K562 (cell line): ENCODE measurements around the gene CXCR6. TPM values are rescaled to one million over a fixed set of nuclear protein-coding genes. Genes with fewer than 3 reads are reported as not detected.

Experiments used
- C11orf30 ChIP-seq: fragments of 450-650 bp; IDR thresholded peaks from 2 replicates; pipeline ENCODE4 v1.6.1; 2016; ENCODE audit warnings: low read depth, mild to moderate bottlenecking
- FOXA3 ChIP-seq, 2 experiments: fragments of 450-650 bp in 1 of 2; sonication (generic) in 1 of 2; formaldehyde crosslinking; IDR thresholded peaks in 1 of 2; conservative IDR thresholded peaks in 1 of 2; 2 replicates each; pipeline versions ENCODE4 v1.4.0 to v1.8.0; 2020 to 2022; ENCODE audit warnings: mild to moderate bottlenecking in 2 of 2, missing genetic modification reagents in 1 of 2
- HNRNPL ChIP-seq: fragments of 200-400 bp; formaldehyde crosslinking; IDR thresholded peaks from 2 replicates; pipeline ENCODE4 v1.6.1; 2017; ENCODE audit warnings: low read depth, mild to moderate bottlenecking, low read length
- KDM5B ChIP-seq: fragments of 200-600 bp; sonication (generic); IDR thresholded peaks from 2 replicates; pipeline ENCODE4 v1.6.1; 2012; ENCODE audit warnings: low read depth, mild to moderate bottlenecking, moderate library complexity, low read length, control low read depth, inconsistent platforms; ENCODE audit not compliant: insufficient replicate concordance
- KLF10 ChIP-seq: fragments of 250-450 bp; sonication (Bioruptor Pico); IDR thresholded peaks from 2 replicates; pipeline ENCODE4 v1.6.1; 2021; ENCODE audit warnings: matching md5 sums
- NKRF ChIP-seq: fragments of 450-650 bp; IDR thresholded peaks from 2 replicates; pipeline ENCODE4 v1.6.1; 2016; ENCODE audit warnings: borderline replicate concordance
- NUFIP1 ChIP-seq: fragments of 450-650 bp; IDR thresholded peaks from 2 replicates; pipeline ENCODE4 v1.6.1; 2018; ENCODE audit not compliant: partially characterized antibody
- RBM17 ChIP-seq: fragments of 200-400 bp; formaldehyde crosslinking; IDR thresholded peaks from 2 replicates; pipeline ENCODE4 v1.6.1; 2017; ENCODE audit warnings: low read depth, mild to moderate bottlenecking, low read length, borderline replicate concordance
- RBM25 ChIP-seq: fragments of 200-400 bp; formaldehyde crosslinking; IDR thresholded peaks from 2 replicates; pipeline ENCODE4 v1.6.1; 2018; ENCODE audit warnings: low read length, low read depth, moderate library complexity; ENCODE audit not compliant: severe bottlenecking
- SP1 ChIP-seq: sonication (generic); formaldehyde crosslinking; IDR thresholded peaks from 2 replicates; pipeline ENCODE4 v1.8.1; 2022; ENCODE audit warnings: mild to moderate bottlenecking, missing genetic modification reagents
- ZNF124 ChIP-seq: sonication (generic); formaldehyde crosslinking; IDR thresholded peaks from 2 replicates; pipeline ENCODE4 v1.8.1; 2022; ENCODE audit warnings: missing genetic modification reagents
- ZNF239 ChIP-seq: fragments of 250-450 bp; sonication (Bioruptor Pico); IDR thresholded peaks from 2 replicates; pipeline ENCODE4 v1.4.0; 2020; ENCODE audit warnings: mild to moderate bottlenecking
- ZNF561 ChIP-seq: fragments of 450-650 bp; formaldehyde crosslinking; conservative IDR thresholded peaks from 2 replicates; pipeline ENCODE4 v1.4.0; 2020; ENCODE audit warnings: mild to moderate bottlenecking, moderate library complexity
- ZNF76 ChIP-seq: fragments of 250-450 bp; sonication (Bioruptor Pico); IDR thresholded peaks from 2 replicates; pipeline ENCODE4 v1.4.0; 2020; ENCODE audit warnings: mild to moderate bottlenecking, moderate library complexity, borderline replicate concordance
- polyA plus RNA-seq, 8 experiments: library from polyadenylated mRNA; depleted of rRNA in 4 of 8; stranded (reverse) in 5 of 8; unstranded in 3 of 8; fragments of >200 nt; fragmentation: Nextera tagmentation in 2 of 8; fragmentation: Illumina TruSeq in 1 of 8; extraction: Ambion mirVana in 2 of 8; extraction: Trizol in 1 of 8; gene quantifications; 2 replicates each; pipeline versions ENCODE4 v1.2.1 to v1.2.3, GENCODE V29; 2011 to 2014; ENCODE audit warnings: inconsistent platforms in 1 of 8, missing spikeins in 1 of 8
- total RNA-seq, 7 experiments: library from RNA; depleted of rRNA in 6 of 7; stranded (reverse); fragments of >200 nt in 6 of 7; fragmentation: Illumina TruSeq in 2 of 7; extraction: Trizol in 2 of 7; gene quantifications; 2 replicates each; pipeline versions ENCODE4 v1.2.1 to v1.2.3, GENCODE V29; 2011 to 2021; ENCODE audit warnings: low replicate concordance in 1 of 7
- TF ChIP-seq, protein P1 (sequence below): IDR thresholded peaks from 2 replicates; pipeline ENCODE4 v1.6.1; 2016; ENCODE audit warnings: missing genetic modification characterization, missing compliant biosample characterization
- TF ChIP-seq, protein P2 (sequence below): fragments of 450-650 bp; IDR thresholded peaks from 2 replicates; pipeline ENCODE4 v1.6.1; 2016; ENCODE audit warnings: low read depth, mild to moderate bottlenecking, moderate library complexity

Gene CXCR6
- total and polyA plus RNA-seq, 9 of the 15 experiments (the other 6 are each of a cell fraction or from before 2014, with no cell fraction given) = 0.28 TPM; not detected in 8

GRCh38 chr3:45995236-45996192 lies 52.2 kb downstream of the CXCR6 start, which contains the start of gene FYCO1 (continued):
- no peak for TF ChIP-seq C11orf30
- TF ChIP-seq, protein P1, sequence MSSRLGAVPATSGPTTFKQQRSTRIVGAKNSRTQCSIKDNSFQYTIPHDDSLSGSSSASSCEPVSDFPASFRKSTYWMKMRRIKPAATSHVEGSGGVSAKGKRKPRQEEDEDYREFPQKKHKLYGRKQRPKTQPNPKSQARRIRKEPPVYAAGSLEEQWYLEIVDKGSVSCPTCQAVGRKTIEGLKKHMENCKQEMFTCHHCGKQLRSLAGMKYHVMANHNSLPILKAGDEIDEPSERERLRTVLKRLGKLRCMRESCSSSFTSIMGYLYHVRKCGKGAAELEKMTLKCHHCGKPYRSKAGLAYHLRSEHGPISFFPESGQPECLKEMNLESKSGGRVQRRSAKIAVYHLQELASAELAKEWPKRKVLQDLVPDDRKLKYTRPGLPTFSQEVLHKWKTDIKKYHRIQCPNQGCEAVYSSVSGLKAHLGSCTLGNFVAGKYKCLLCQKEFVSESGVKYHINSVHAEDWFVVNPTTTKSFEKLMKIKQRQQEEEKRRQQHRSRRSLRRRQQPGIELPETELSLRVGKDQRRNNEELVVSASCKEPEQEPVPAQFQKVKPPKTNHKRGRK (tag) = no peak
- TF ChIP-seq, protein P2, sequence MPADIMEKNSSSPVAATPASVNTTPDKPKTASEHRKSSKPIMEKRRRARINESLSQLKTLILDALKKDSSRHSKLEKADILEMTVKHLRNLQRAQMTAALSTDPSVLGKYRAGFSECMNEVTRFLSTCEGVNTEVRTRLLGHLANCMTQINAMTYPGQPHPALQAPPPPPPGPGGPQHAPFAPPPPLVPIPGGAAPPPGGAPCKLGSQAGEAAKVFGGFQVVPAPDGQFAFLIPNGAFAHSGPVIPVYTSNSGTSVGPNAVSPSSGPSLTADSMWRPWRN = no peak
- no peak; the same call in 1 of the 2 replicates for TF ChIP-seq NKRF
- TF ChIP-seq FOXA3 (CRISPR knock-in tag; conservative IDR thresholded peaks at IDR 0.05 in 1 of 2, IDR thresholded peaks at IDR 0.05 in 1 of 2) = no peak; a peak in 1 of 4 replicates
- peak; percentile 49 for TF ChIP-seq KDM5B
- TF ChIP-seq ZNF561 (CRISPR knock-in tag) = no peak
- TF ChIP-seq HNRNPL = no peak
- TF ChIP-seq ZNF124 (CRISPR knock-in tag) = no peak
- TF ChIP-seq RBM25 = no peak
- TF ChIP-seq SP1 = peak; percentile 88
- TF ChIP-seq KLF10 (CRISPR knock-in tag) = no peak
- no peak for TF ChIP-seq RBM17
- TF ChIP-seq ZNF239 (CRISPR knock-in tag) = no peak
- TF ChIP-seq NUFIP1 = peak; percentile 34
- TF ChIP-seq ZNF76 = 0 out of 2 replicates have a peak, but pooled peaks have one; percentile 33
